Fibroblast of mammary gland (primary cell): ENCODE measurements around the gene GPA33.

ENCODE experiments used
- DNase-seq: peaks from one replicate; pipeline ENCODE4 v3.0.0-alpha.2; 2010; ENCODE audit warnings: low read depth
- H3K4me3 ChIP-seq: 2 replicates; pipeline ENCODE4 v1.5.1; 2011; ENCODE audit warnings: low read depth, mild to moderate bottlenecking, low read length, moderate library complexity; ENCODE audit not compliant: control insufficient read depth
- CTCF ChIP-seq: conservative IDR thresholded peaks from 2 replicates; pipeline ENCODE4 v1.5.1; 2011; ENCODE audit warnings: low read depth, low read length, inconsistent platforms; ENCODE audit not compliant: control insufficient read depth, insufficient read depth

GPA33 gene

GRCh38 chr1:167093846-167094516, 3.8 kb upstream of the GPA33 start, which contains the start of gene STYXL2:
STYXL2 (plus strand) TSS chr1:167094075; CDS start chr1:167094850, 775 bp downstream.
- H3K4me3 ChIP-seq = no peak within 1 kb of the TSS
- TF ChIP-seq CTCF = no peak
- DNase-seq = no peak

GRCh38 chr1:167092653-167093052, 2.5 kb upstream of the GPA33 start:
- no peak overlapping the region for H3K4me3 ChIP-seq
- no peak for TF ChIP-seq CTCF
- DNase-seq = no peak

DNA sequence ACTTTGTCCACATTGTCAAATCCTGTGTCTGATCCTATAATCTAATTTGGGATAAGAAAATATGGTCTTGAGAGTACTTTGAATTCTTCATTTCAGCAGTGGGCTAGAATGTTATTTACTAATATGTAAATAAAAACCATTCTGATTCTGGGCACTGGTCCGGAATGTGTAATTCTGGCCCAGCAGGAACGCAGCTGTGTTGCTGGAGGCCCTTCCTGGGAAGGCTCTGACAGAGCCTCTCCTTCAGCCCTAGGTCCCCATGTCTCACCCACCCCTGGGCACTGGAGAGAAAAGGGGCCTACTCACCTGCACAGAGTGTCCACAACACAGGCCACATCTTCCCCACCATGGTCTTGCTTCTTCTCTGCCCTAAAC, 251 bp downstream of the GPA33 start:
- TF ChIP-seq CTCF = no peak
- H3K4me3 ChIP-seq = no peak overlapping the region
- no peak for DNase-seq

- H3K4me3 ChIP-seq = no peak overlapping the region
Observed at GRCh38 chr1:167088746-167089417, 1.3 kb downstream of the GPA33 start.

GRCh38 chr1:167086768-167087167, 3.4 kb downstream of the GPA33 start:
- no peak for DNase-seq
- TF ChIP-seq CTCF = no peak

More at GRCh38 chr1:167088746-167089417, 1.3 kb downstream of the GPA33 start:
- no peak for DNase-seq
- no peak for TF ChIP-seq CTCF

GRCh38 chr1:167086033-167086432, 4.1 kb downstream of the GPA33 start:
- H3K4me3 ChIP-seq = no peak overlapping the region
- no peak for TF ChIP-seq CTCF
- DNase-seq = no peak

More at GRCh38 chr1:167086768-167087167, 3.4 kb downstream of the GPA33 start:
- H3K4me3 ChIP-seq = no peak overlapping the region

- no peak overlapping the region for H3K4me3 ChIP-seq
Observed at GRCh38 chr1:167084757-167085156, 5.4 kb downstream of the GPA33 start.

More at GRCh38 chr1:167084757-167085156, 5.4 kb downstream of the GPA33 start:
- no peak for DNase-seq
- no peak for TF ChIP-seq CTCF
